ENCODE data around the gene ZNF189. TPM values are rescaled to one million over a fixed set of nuclear protein-coding genes. Genes with fewer than 3 reads are reported as not detected.

ZNF189 gene
- total RNA-seq, 1 experiment from 2014 or later = 13.3 TPM

- H3K27me3 ChIP-seq (replicated peaks) = no peaks in the 10 kb centered on the region
- H3K9me3 ChIP-seq (replicated peaks) = no peaks in the 10 kb centered on the region
- H3K27ac ChIP-seq = no peak overlapping the region
- no peak overlapping the region for H3K4me3 ChIP-seq
- no peak for DNase-seq (ENCODE audit: low read depth in 1 of 2, low spot score in 2 of 2)
- H3K36me3 ChIP-seq = no peaks in the 10 kb centered on the region
- H3K4me1 ChIP-seq (replicated peaks) = no peaks in the 10 kb centered on the region; the same call in 1 of the 2 replicates
Observed at GRCh38 chr9:101418518-101419430, 20.1 kb downstream of the ZNF189 start.

- Histone ChIP-seq H3K27ac (no peak overlapping the region), H3K27me3 (replicated peaks) (no peaks in the 10 kb centered on the region), H3K36me3 (no peaks in the 10 kb centered on the region), H3K4me1 (replicated peaks) (no peaks in the 10 kb centered on the region; the same call in 1 of the 2 replicates), H3K4me3 (no peak overlapping the region), H3K9me3 (replicated peaks) (no peaks in the 10 kb centered on the region)
- no peak for DNase-seq (ENCODE audit: low read depth in 1 of 2, low spot score in 2 of 2)
Observed at GRCh38 chr9:101419863-101420262, 21.2 kb downstream of the ZNF189 start.

- Histone ChIP-seq H3K4me3 (no peak overlapping the region), H3K9me3 (replicated peaks) (no peaks in the 10 kb centered on the region)
Observed at GRCh38 chr9:101421653-101422065, 23.0 kb downstream of the ZNF189 start.

GRCh38 chr9:101427358-101427757 is 28.7 kb downstream of the ZNF189 start:
- Histone ChIP-seq H3K36me3 (no peaks in the 10 kb centered on the region), H3K9me3 (replicated peaks) (no peaks in the 10 kb centered on the region), H3K27ac (no peak overlapping the region), H3K4me3 (no peak overlapping the region), H3K27me3 (replicated peaks) (peaks cover 6% of the 10 kb centered on the region; the same call in 1 of the 2 replicates), H3K4me1 (replicated peaks) (no peaks in the 10 kb centered on the region)
- no peak for DNase-seq (ENCODE audit: low read depth in 1 of 2, low spot score in 2 of 2)

More at GRCh38 chr9:101421653-101422065, 23.0 kb downstream of the ZNF189 start:
- Histone ChIP-seq H3K4me1 (replicated peaks) (no peaks in the 10 kb centered on the region; the same call in 1 of the 2 replicates), H3K27me3 (replicated peaks) (no peaks in the 10 kb centered on the region; the same call in 1 of the 2 replicates), H3K27ac (no peak overlapping the region), H3K36me3 (no peaks in the 10 kb centered on the region)
- DNase-seq (ENCODE audit: low read depth in 1 of 2, low spot score in 2 of 2) = no peak

- DNase-seq (ENCODE audit: low read depth in 1 of 2, low spot score in 2 of 2) = no peak
- Histone ChIP-seq H3K27me3 (replicated peaks) (peaks cover 6% of the 10 kb centered on the region; the same call in 1 of the 2 replicates), H3K9me3 (replicated peaks) (no peaks in the 10 kb centered on the region), H3K27ac (no peak overlapping the region), H3K4me3 (no peak overlapping the region), H3K36me3 (no peaks in the 10 kb centered on the region), H3K4me1 (replicated peaks) (no peaks in the 10 kb centered on the region)
Observed at GRCh38 chr9:101427957-101428655, 29.5 kb downstream of the ZNF189 start.

GRCh38 chr9:101428909-101429308 is 30.3 kb downstream of the ZNF189 start:
- DNase-seq (ENCODE audit: low read depth in 1 of 2, low spot score in 2 of 2) = no peak
- no peak overlapping the region for H3K4me3 ChIP-seq
- no peaks in the 10 kb centered on the region for H3K4me1 ChIP-seq (replicated peaks)
- no peak overlapping the region for H3K27ac ChIP-seq
- peaks cover 6% of the 10 kb centered on the region; the same call in 1 of the 2 replicates for H3K27me3 ChIP-seq (replicated peaks)
- H3K36me3 ChIP-seq = no peaks in the 10 kb centered on the region
- no peaks in the 10 kb centered on the region for H3K9me3 ChIP-seq (replicated peaks)

GRCh38 chr9:101429736-101430135 is 31.1 kb downstream of the ZNF189 start:
- no peak overlapping the region for H3K4me3 ChIP-seq

GRCh38 chr9:101432171-101432570 is 33.5 kb downstream of the ZNF189 start:
- Histone ChIP-seq H3K4me1 (replicated peaks) (no peaks in the 10 kb centered on the region), H3K27me3 (replicated peaks) (peaks cover 18% of the 10 kb centered on the region; the same call in 1 of the 2 replicates), H3K9me3 (replicated peaks) (no peaks in the 10 kb centered on the region), H3K36me3 (no peaks in the 10 kb centered on the region), H3K4me3 (no peak overlapping the region), H3K27ac (no peak overlapping the region)
- no peak for DNase-seq (ENCODE audit: low read depth in 1 of 2, low spot score in 2 of 2)

More at GRCh38 chr9:101429736-101430135, 31.1 kb downstream of the ZNF189 start:
- Histone ChIP-seq H3K4me1 (replicated peaks) (no peaks in the 10 kb centered on the region), H3K27ac (no peak overlapping the region), H3K9me3 (replicated peaks) (no peaks in the 10 kb centered on the region), H3K36me3 (no peaks in the 10 kb centered on the region), H3K27me3 (replicated peaks) (peaks cover 6% of the 10 kb centered on the region; the same call in 1 of the 2 replicates)
- no peak for DNase-seq (ENCODE audit: low read depth in 1 of 2, low spot score in 2 of 2)

- H3K36me3 ChIP-seq = no peaks in the 10 kb centered on the region
- no peaks in the 10 kb centered on the region for H3K9me3 ChIP-seq (replicated peaks)
- H3K4me1 ChIP-seq (replicated peaks) = no peaks in the 10 kb centered on the region
- DNase-seq (ENCODE audit: low read depth in 1 of 2, low spot score in 2 of 2) = no peak
- peaks cover 18% of the 10 kb centered on the region; the same call in 1 of the 2 replicates for H3K27me3 ChIP-seq (replicated peaks)
- no peak overlapping the region for H3K27ac ChIP-seq
- no peak overlapping the region for H3K4me3 ChIP-seq
Observed at GRCh38 chr9:101432740-101433139, 34.1 kb downstream of the ZNF189 start.

GRCh38 chr9:101433229-101433628 is 34.6 kb downstream of the ZNF189 start:
- peaks cover 18% of the 10 kb centered on the region; the same call in 1 of the 2 replicates for H3K27me3 ChIP-seq (replicated peaks)
- no peaks in the 10 kb centered on the region for H3K36me3 ChIP-seq
- H3K4me3 ChIP-seq = no peak overlapping the region
- H3K9me3 ChIP-seq (replicated peaks) = no peaks in the 10 kb centered on the region
- H3K4me1 ChIP-seq (replicated peaks) = no peaks in the 10 kb centered on the region
- no peak overlapping the region for H3K27ac ChIP-seq
- DNase-seq (ENCODE audit: low read depth in 1 of 2, low spot score in 2 of 2) = no peak

- H3K27me3 ChIP-seq (replicated peaks) = peaks cover 23% of the 10 kb centered on the region; the same call in 1 of the 2 replicates
- no peaks in the 10 kb centered on the region for H3K4me1 ChIP-seq (replicated peaks)
- no peak overlapping the region for H3K4me3 ChIP-seq
- H3K9me3 ChIP-seq (replicated peaks) = no peaks in the 10 kb centered on the region
- H3K27ac ChIP-seq = no peak overlapping the region
- no peaks in the 10 kb centered on the region for H3K36me3 ChIP-seq
- no peak for DNase-seq (ENCODE audit: low read depth in 1 of 2, low spot score in 2 of 2)
Observed at GRCh38 chr9:101434998-101435397, 36.3 kb downstream of the ZNF189 start.

GRCh38 chr9:101435601-101436079 is 37.0 kb downstream of the ZNF189 start, which contains the start of gene ALDOB:
Gene ALDOB, minus strand, starts transcription at chr9:101435774. Its CDS starts 4,887 bp downstream, at chr9:101430887.
- Histone ChIP-seq H3K27ac (no peak within 1 kb of the TSS), H3K4me3 (no peak within 1 kb of the TSS), H3K9me3 (replicated peaks) (no peaks in the 10 kb centered on the region), H3K36me3 (no peaks in the 10 kb centered on the region), H3K4me1 (replicated peaks) (no peaks in the 10 kb centered on the region), H3K27me3 (replicated peaks) (peaks cover 25% of the 10 kb centered on the region)
- DNase-seq (ENCODE audit: low read depth in 1 of 2, low spot score in 2 of 2) = no peak

- no peaks in the 10 kb centered on the region for H3K9me3 ChIP-seq (replicated peaks)
- no peaks in the 10 kb centered on the region for H3K4me1 ChIP-seq (replicated peaks)
- H3K27me3 ChIP-seq (replicated peaks) = peaks cover 19% of the 10 kb centered on the region
- H3K4me3 ChIP-seq = no peak overlapping the region
- H3K36me3 ChIP-seq = no peaks in the 10 kb centered on the region
- DNase-seq (ENCODE audit: low read depth in 1 of 2, low spot score in 2 of 2) = no peak
- no peak overlapping the region for H3K27ac ChIP-seq
Observed at GRCh38 chr9:101437806-101438232, 39.2 kb downstream of the ZNF189 start.

Data from SJSA1 (cell line).